Globus pallidus (tissue), 1 donor: ENCODE data around the gene RNLS.
"Not testable (repeated sequence)": the region's sequence is repeated elsewhere in the genome, so short reads cannot be mapped to it uniquely, and the experiment has no call there.

Experiments used
- DNase-seq: peaks from one replicate; pipeline ENCODE4 v3.0.0-alpha.2; 2015; ENCODE audit warnings: low spot score

The RNLS gene

DNA sequence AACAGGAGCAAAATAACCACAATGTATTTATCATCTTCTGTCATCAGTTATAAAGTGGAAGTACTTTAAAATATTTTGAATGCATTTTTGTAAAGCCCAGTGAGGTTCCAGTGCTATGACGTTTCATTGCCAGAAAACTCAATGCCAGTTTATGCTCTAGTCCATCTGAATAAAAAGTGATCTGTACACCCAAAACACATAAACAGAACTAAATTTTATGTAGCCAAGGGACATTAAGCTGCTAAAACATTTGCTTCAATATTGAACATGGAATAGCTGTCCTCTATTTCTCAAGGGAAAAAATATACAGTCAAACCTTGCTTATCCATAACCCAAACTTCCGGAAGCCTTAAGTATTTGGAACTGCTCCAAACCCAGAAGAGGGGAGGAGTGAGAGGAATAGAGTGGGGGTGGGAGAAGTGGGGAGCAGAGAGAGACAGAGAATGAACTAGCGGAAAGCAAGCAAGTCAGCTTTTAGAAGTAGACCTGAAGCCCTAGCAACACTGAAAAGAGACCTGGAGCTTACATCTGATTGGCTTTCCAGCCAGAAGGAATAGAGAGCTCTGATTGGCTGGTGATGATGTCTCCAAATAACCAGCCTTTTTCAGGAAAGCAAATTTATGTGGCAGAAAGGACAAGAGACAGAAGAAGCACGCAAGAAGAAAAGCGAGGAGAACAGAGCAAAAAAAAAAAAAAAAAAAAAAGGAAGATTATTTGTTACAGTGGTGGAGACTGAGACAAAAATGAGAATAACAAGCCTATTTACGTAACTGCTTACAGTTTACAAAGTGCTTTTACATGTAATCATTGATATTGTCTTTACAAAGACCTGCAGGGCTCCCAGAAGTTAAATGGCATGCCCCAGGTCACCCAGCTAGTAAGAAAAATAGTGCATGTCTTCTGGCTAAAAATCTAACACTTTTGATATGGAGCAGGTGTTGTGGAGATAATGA is 196.0 kb downstream of the RNLS start:
- peak; percentile 64 for DNase-seq

DNA sequence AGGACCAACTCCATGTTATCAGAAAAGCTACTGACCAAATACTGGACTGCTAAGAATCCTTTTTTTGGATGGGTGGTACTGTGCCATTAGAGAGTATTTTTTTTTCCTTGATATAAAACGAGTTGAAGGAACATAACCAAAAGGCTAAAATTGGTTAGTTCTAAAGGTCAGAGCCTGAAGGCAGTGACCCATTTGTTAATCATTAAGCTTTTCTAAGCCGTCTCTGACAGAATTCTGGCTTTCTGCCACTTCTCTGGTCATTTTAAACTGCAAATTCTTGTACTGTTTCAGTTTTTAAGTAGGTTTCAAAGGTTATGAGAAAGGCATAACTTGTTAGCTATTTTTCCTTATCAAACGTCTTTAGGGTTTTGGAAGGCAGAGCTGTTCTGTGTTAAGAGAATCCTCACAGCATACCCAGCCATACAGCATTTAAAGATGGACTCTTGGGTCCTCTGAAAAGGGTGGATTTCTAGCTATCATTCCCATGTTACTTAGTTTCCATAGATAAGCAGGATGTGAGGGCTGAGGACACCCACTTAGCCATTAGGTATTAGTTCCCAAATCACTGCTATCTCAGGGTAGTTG is 196.8 kb downstream of the RNLS start:
- no peak for DNase-seq

DNA sequence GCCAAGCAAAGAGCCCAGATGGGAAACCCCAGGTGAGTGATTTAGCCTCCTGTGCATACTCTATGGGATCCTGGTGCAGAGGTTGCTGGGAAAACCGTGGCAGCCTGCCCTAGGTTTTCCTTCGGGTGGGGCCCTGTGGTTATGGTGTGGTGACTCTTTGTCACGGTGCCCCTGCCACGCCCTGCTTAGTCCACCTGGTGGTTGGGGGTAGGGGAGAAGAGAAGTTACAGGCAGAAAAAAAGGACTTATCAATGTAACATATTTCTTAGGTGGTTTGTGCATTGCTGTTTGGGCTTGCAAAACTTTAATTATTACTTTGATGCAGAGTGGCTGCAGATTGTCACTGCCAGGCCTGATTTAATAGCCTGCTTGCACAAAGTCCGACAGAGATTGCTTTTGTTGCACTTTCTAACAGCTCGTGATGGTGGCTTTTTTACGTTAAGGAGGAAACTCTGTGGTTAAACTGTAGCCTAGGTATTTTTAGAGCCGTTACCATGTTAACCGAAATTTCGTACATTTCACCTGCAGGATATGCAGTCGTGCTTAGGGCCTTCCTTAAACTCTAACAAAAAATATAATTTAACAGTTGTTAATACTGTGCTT is 197.4 kb downstream of the RNLS start:
- DNase-seq: no peak

DNA sequence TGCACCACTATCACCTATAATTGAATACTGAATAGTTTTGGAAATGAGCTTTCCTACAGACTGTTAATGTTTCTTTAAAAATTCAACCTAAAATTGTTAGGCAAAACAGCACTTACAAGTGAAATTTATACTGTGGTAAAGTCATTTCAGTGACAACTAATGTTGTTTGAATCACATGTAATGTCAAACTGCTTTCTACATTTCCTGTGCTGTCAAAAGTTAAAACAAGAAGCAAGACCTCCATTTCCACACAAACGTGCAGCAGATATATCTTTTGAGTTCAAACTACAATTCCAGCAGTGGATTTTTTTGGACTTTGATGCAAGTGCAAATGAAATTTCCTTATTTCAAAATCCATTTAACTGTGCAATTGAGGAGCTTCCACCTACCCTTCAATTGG is 199.8 kb downstream of the RNLS start:
- no peak for DNase-seq

DNA sequence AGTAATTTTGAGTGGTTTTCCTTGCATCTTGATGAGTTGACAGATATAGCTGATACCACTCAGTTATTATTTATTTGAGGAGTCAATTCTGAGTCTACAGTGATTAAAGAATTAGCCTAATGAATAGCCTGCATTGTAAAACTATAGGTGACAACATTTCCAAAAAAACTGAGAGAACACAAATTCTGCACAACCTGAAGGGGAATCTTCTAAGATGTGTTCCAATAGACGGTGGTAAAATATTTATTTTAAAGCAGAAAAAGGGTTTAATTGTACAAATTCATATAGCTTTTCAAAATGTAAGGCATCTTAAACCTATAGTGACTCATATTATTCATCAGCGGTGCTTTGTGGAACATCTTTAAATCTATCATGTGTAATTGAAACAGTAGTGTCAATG is 200.4 kb downstream of the RNLS start:
- DNase-seq: no peak

DNA sequence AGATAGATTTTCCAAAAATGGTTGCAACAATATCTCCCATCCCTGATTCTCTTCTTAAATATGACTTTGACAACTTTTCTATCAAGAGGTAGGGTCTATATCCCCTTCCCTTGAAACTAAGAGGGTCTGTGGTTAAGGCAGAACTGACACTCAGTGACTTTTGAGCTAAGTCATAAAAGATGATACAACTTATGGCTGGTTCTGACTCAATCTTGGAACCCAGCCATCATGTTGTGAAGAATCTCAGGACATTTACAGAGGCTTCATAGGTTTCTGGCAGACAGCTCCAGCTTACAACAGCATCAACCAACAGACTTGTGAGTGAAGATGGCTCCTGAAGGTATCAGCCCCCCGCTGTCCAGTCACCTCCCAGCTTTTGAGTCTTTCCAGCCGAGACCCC is 203.5 kb downstream of the RNLS start:
- DNase-seq: no peak

DNA sequence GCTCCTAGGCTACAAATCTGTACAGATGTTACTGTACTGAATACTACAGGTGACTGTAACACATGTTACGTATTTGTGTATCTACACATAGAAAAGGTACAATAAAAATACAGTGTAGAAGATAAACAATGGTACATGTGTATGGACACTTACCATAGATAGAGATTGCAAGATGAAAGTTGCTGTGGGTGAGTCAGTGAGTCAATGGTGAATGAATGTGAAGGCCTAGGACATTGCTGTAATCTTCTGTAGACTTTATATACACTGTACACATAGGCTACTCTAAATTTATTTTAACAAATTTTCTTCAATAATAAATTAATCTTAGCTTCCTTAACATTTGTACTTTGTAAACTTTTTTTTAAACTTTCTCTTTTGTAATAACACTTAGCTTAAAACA is 205.6 kb downstream of the RNLS start:
- DNase-seq: no peak

DNA sequence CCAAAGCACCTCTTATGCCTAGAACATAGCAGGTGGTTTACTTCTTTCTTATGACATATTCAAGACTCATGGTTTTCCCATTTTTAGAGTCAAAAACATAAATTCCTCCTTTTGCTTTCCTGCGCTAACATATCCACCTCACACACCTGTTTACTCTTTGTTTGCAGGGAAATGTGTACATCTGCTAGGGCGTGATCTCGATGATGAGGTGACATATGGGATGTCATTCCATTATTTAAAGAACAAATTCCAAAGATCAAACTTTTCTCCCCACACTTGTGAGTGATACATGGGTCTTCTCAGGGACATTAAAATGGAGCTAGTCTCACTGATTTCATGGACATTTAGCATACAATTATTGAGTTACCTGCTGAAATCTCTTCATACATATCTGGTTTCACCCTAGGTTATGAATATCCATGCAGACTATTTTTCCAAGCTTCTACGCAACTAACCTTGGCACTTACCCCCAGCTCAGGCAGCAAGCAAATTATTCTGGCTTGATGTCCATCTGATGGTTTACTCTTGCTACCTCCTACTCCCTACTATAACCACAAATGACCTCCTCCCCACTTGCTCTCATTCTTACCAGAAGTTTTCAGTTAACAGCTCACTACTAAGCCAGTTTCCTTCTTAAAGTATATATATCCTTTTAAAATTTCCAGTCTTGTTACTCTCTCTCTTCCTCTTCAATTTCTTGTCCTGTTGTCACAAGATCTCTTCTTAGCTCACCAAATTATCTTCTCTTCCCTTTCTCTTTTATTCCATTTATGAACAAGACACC is 208.5 kb downstream of the RNLS start:
- no peak for DNase-seq

DNA sequence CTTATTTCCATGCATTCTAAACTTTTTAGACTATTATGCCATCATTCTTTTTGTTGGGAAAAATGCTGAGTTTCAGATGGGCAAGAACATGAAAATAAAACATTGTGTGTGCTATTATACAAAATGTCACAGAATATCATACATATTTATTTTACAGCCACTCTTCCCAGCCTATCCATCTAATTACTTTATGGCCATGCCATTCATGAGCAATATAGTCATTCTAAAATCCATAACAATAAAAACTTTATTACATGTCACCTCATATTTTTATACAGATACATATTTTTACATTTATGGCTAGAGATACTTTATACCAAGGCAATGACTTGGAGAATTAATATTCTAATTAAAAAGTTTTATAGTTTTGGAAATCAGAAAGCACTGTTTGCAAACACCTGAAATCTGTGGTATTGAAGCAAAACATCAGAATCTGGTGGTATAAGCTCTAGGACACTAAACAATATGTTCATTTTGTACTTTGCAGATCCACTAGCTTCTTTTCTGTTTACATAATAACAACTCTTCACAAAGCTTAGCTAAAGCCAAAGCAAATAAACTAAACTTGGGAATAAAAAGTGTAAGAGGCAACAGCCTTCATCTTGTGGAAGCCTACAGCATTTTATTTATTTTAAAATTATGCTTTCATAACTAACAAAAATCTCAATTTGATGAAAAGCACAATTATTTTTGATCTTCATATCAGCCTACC is 210.1 kb downstream of the RNLS start:
- no peak for DNase-seq

DNA sequence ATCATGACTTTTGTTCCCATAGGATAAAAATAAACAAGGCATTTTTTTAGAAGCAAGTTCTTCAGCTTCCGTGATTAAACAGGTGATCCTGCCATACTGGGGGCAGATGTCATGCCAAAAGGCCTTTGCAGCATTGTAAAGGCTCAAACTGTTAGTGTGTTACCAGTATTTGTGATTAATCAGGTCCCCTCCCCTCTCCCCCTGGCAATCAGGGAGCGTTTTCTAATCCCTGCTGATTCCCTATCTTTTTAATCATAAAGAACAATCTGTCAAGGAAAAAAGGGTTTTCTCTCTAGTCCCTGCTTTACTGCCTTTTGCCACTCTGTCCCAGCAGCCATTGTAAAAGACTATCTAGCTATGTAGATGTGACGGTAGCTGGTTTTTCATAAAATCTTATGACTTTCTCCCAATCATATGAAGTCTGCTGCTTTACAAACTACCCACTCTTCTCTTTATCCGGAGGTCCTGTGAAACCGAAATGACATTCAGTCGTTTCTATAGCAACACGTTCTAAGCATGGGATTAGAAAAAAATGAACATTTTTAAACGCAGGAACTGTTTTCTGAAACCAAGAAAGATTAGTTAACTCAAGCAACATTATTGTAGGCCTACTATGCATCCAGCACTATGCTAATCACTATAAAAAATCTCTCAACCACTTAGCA is 210.9 kb downstream of the RNLS start:
- no peak for DNase-seq

DNA sequence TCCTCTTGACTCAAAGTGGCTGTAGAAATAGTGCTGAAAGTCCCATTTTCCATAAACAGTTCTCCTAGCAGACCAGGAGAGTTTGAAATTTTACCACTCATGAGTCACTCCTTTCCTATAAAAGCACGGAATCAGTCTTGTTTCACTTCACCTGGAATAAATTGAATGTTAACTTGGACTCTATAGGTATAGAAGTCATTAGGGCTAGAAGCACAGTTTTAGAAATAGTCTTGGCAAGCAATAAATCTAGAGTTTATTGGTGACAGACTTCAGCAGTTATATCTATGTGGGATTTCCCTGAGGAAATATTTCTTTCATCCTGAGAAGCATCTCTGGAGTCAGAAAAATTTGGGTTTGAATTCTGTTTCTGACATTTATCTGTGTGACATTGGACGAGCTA is 212.4 kb downstream of the RNLS start:
- DNase-seq: no peak

DNA sequence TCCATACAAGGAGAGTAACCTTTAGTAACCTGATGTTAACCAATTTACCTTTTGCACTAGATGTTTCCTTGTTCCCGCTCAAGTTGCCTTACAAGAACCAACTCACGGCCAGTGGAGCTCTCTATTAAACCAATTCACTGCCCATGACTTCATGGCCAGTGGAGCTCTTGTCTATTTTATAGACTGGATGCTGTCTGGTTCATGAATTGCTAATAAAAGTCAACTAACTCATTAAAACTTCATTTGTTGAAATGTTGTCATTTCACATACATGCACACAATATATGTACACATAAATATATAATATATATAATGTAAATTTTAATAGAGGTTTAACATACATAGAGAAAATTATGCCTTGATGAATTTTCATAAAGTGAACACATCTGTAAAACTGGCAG is 216.3 kb downstream of the RNLS start:
- no peak for DNase-seq

DNA sequence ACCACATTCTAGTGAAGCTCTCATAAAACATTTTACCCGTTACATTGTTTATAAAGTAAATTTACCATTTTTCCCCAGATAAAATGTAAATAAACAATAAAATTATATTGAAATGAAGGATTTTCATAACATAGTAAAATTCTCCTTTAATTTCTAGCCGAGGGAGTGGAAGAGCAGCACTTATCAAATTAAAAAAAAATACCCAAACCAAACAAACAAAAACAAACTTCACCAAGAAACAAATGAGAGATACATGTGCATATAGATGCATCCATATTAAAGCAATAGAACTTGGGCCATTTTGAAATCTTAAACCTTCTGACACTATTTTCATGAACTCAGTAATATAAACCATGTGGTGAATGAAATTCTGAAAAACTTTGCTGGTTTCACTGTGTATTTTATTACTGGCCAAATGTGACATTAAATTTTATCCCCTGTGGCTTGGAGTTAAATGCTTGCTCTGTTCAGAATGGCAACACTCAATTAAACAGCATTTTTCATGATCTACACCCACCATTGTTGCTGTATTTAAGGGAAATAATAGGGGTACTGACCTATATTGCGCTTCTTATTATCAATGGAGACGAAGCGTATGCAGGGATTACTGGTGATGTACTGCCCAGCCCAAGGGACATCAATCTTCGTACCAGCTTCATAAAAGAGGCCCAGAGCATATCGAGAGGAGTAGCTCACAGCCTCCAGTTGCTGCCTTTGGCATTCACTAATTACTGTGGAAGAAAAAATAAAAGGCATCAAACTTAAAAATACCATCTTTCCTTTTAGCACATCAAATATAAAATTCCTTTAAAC is 220.9 kb downstream of the RNLS start:
- DNase-seq: no peak

DNA sequence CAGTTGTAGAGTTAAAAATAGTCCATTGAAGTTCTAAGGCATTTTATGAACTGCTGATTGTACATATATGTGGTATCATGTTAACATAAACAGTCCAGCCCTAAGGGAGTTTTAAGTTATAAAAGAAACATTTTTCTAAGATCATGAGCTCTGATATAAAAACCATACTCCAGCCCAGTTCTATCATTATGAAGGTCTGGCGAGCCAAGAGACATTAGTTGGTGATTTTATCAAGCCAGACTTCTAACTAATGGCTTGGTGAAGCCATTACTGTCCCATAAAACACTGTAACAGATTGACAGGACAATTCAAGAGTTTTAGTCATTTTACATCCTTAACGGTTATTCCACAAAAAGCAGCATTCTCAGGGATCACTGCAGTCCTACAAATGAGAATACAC is 221.6 kb downstream of the RNLS start:
- DNase-seq: no peak

DNA sequence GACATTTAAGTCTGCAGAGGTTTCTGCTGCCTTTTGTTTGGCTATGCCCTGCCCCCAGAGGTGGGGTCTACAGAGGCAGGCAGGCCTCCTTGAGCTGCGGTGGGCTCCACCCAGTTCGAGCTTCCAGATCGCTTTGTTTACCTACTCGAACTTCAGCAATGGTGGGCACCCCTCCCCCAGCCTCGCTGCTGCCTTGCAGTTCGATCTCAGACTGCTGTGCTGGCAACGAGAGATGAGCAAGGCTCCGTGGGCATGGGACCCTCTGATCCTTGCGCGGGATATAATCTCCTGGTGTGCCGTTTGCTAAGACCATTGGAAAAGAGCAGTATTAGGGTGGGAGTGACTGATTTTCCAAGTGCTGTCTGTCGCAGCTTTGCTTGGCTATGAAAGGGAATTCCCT is 227.4 kb downstream of the RNLS start:
- not testable (repeated sequence) for DNase-seq

DNA sequence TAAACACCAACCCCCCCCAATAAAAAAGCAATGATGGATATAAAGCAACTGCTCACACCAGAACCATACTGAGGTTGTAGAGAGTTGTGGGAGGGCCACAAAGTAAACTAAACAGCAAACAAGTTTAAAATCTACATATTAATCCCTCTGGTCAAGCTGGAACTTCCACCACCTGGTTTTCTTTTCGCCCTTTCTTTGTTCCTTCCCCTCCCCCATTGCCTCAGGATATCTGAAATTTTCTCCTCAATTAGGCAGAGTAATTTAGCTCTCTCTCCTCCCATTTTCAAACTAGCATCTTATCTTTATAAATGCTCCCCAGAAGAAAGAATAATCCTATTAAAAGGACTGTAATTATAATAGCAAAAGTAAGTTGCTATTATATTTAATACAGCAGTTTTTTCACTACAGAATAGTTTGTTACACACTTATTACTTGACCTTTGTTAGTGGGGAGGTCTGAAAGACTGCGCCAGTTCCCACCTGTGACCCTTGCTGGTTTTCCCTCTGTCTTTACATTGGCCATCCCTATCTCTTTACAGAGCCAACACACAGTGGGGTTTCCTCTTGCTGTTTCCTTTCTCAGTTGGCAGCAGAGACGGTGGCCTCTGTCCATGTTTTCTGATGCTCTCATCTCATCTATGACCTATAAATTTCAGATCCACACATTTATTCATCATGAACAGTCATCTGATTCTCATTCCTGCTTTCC is 235.4 kb downstream of the RNLS start:
- no peak for DNase-seq

DNA sequence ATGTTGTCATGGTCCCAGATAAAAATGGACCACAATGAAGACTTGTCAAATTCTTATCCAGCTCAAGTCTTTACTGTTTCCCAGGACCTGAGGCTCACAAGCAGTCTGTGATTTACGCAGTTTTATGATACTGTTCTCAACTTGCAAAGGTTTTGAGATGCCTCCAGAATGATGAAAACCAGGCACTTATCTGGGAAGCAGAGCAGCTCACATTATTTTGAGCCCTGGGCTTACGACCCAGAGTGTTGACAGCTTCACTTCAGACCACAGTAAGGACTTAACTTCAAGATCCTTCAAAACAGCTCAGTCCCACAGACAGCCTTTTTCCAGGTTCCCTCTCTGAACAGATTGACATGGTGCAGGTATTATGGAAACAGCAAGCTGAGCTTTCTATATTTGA is 236.1 kb downstream of the RNLS start:
- DNase-seq: no peak

DNA sequence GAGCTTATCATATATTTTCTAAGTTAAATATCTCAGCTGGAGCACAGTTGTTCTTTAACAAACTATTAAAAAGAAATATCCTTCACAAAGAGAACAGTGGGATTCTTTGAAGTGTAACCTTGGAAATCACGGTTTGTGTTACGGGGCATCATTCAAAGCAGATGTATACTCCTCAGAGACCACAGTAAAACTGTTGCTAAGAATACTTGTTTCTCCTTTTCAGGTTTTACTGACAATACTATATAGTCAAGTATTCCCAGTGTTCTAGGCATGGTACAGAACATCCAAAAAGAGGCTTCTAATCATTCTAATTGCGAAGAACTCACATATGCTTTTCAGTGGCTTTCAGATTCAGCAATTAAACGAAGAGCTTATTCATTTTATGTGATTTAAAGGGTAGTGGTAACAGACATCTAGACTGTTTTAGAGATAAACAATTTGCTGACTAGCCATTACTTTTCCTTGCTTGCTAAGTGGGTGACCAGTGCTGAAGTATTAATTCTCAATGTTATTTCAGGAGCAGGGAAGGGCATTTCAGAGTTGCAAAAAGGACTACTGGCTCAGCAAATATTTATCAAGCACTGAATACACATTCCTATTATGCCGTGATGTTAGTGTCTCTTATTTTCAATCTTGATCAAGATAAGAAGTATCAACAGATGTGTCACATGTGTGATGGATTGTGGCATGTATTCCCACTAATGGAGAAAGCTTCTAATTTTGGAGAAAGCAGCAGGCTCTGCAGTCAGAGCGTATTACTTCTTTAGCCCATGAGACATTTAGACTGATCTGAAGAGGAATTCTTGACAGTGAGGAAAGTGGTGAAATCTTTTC is 236.8 kb downstream of the RNLS start:
- no peak for DNase-seq
